ENCODE measurements around the gene HES7.
A peak's percentile ranks its signal among the peaks of the same experiment; 100 is the strongest.
"Not testable (repeated sequence)": the region's sequence is repeated elsewhere in the genome, so short reads cannot be mapped to it uniquely, and the experiment has no call there.

Gene HES7

DNA sequence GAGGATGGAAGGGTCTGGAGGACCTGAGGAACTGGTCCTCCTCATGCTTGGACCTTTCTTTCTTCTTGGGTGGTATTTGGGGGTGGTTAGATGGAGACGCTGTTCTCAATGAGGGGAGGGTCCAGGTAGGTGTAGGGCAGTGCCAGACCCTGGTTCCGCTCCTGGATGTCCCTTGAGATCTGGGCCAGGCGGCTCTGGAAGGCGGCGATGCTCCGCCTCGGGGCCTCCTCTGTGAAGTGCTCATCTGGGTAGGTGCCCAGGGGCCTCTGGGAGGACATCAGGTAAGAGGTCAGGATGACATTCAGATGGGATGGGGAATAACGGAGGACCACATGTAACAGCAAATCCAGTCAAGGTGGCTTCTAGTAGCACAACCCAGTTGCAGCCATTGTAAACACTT lies 27.4 kb downstream of the HES7 start:
- no peak for DNase-seq

DNA sequence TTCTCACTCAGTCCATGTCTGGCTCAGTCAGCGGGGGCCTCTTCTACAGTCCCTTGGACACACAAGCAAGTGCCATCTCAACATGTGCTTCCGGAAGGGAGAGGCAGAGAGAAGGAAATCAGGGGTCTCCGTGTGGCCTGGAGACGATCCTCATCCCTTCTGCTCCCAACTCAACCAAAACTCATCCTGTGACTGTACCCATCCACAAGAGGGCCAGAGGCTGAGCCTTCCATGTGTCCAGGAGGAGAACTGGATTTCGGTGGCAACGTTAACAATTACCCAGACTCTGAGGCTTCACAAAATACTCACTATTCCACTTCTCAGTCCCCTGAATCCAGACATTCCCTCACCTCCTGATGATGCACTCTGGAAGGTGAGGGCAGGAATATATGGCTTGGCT lies 28.5 kb downstream of the HES7 start:
- no peak for DNase-seq

DNA sequence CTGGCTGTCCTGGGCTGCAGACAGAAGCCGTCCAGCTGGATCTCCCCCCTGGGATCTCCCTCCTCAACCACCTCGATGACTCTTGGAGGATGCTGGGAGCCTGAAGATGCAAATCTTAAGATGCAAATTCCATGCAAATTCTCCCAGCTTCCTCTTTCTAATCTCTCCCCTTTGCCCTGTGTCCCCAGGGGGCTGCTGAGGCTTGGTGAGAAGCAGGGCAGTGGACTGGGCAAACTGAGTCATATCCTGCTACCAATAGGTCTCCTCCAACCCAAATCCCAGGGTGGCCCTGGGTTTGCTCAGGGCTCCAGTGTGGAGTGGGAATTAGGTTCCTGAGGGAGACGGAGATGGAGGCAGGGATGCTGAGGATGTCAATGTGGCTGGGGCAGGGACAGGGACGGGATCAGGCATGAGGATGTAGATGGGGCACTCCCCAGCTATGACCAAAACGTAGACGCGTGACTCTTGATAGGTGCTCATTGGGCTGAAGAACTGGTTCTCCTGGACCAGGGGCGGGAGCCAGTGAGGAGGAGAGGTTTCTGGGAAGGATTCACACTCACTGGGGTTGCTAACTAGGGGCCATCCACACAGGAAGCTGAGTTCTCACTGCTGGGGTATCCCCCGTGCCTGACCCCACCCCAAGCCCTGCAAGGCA lies 32.7 kb downstream of the HES7 start:
- no peak for DNase-seq

DNA sequence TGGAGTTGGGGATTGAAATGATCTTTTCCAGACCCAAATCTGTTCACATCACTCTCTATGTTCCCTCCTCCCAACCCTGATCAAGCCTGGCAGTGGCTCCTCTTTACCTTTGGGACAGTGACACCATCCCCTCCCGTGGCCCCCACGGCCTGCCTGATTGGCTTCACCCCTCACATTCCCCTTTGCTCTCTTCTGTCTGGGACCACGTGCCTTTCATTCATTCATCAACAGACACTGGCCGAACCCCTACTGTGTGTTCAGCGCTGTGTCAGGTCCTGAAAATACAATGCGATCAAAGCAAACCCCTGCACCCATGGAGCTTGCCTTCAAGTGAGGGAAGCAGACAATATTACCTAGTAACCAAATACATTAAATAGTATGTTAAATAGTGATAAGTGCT lies 34.2 kb downstream of the HES7 start:
- DNase-seq, result no peak

DNA sequence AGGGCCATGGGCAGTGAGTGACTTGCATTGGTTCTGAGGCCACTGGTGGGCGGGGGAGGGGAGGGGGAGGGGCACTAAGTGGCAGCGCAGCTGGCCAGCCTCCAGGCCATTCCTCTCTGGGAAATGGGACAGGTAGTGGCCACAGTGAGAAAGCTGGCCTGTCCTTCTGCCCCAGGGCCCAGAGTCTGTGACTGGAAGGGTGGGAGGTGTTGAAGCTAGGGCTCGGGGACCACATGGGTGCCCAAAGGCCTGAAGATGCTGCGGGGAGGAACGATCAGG lies 36.0 kb downstream of the HES7 start:
- no peak for DNase-seq

DNA sequence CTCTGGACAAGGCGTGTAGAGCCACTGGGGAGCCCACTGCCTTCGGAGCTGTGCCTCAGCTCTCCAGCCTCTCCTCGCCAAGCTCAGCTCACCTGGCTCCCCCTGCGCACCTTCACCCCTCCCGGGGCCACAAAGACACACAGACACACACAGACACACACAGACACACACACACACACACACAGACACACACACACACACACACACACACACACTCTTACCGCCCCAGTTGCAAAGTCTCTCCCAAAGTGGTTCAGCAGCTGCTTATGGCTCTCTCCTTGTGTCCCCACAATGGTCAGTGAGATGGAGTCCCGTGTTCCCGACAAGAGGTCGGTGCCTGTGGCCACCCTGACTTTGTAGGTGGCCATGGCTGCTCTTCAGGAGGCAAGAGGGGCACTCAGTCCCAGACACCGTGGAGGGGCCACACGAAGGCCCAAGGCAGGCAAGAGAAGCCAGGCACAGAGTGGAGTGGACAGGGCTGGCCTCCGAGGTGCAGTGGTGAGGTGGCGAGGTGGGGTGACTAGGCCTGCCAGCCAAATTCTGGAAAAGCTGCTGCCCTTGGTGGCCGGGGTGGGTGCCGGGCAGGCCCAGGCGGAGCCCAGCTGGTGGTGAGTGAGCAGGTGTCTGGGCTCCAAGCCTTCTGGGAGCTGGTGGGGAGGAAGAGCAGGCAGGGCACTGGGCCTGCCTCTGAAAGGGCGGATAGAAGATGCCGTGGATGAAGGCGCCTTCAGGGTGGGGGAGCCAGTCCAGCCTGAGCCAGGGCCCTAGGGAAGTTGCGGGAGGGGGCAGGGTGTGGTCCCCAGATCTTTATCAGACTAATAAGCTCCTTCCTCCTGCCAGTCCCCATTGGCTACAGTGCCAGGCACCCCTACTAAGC lies 36.6 kb downstream of the HES7 start, which contains the start of gene ALOX12B:
ALOX12B (minus strand) TSS at position 642 of the 877 bp plus-strand sequence; CDS start at position 368, 274 bp downstream.
- DNase-seq, result no peak

DNA sequence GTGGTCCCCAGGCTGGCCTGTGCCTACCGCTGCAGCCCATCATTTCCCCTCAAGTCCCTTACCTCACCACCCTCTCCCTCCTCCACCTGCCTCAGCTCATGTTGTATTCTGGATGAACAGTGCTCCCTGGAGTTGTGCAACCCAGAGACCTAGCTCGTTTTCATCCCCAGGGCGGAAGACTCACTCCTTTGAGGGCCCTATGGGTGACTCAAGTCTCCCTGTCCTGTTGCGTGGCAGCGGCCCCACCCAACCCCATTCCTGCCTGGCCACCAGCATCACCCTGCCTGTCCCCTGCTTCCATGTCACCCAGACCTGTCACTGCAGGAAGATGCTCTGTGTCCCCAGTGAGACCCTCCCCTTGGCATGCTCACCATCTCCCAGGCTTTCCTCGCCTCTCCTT lies 39.7 kb downstream of the HES7 start:
- DNase-seq, result no peak

DNA sequence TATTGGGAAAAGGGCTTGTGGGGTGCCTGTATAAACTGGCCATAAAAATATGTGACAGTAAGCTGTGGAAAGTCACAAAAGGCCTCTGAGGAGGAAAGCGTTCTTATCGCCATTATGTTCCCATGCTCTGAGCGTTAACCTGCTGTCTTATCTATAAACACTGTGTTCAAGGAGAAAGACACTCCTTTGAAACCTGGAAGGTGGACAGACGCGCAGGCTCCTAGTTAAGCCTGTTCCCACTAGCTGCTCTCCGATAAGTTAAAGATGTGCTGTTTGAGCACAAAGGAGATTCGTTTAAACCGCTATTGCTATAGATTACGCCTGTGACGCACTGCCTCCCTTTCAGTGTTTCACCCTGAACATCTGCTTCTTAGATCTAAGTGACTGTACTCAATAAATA lies 41.6 kb downstream of the HES7 start:
- DNase-seq, result no peak

DNA sequence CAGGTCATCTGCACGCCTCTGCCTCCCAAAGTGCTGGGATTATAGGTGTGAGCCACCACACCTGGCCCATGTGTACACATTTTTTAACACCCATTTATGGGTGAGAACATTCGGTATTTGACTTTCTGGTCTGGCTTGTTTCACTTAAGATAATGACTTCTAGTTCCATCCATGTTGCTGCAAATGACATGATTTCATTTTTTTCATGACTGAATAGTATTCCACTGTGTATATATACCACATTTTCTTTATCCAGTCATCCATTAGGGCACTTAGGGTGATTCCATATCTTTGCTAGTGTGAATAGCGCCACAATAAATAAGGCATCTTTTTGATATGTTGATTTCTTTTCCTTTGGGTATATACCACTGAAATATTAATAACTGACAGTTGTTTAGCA lies 42.0 kb downstream of the HES7 start:
- DNase-seq, result no peak

DNA sequence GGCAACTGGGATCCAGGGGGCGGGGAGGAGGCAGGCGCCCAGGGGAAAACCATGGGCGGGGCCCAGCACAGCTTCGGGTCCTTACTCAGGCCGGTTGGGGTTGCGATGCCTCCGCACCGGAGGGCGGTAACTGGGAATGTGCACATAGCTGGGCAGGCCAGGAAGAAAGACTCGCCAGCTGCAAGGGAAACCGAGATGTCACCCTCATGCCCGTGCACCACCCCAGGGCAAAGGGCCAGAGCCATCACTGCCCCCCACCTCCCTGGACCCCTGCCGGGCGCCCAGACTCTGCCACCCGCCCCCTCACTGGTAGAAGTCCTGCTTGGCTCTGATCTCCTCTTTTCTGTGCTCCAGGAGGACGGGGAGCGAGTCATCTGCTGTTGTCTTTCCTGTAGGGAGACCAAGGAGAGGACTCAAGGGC lies 43.1 kb downstream of the HES7 start:
- DNase-seq, result no peak

DNA sequence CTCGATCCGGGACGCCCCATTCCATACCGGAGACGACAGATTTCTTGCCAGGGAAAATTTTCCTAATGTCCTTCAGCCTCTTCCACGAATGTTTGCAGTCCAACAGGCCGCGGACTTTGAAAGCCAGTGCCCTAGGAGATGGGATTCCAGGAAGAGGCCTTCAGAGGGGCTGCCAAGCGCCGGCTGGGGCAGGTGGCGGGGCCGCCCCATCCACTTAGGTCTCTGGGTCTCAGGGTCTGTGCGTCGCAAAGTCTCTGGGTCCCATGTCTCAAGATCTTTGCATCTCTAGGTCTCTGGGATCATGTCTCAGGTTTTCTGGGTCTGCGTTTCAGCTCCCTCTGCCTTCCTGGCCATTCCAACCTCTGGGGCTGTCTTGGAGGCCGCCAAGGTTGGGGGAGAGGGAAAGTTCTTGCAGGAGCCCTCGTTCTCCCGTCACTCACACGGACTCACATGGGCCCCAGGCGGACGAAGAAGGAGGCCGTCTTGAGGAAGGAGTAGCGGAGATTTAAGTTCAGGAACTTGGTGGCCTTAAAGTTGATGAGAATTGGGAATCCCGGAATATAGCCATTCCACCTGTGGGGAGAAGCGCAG lies 43.6 kb downstream of the HES7 start:
- DNase-seq, result no peak

DNA sequence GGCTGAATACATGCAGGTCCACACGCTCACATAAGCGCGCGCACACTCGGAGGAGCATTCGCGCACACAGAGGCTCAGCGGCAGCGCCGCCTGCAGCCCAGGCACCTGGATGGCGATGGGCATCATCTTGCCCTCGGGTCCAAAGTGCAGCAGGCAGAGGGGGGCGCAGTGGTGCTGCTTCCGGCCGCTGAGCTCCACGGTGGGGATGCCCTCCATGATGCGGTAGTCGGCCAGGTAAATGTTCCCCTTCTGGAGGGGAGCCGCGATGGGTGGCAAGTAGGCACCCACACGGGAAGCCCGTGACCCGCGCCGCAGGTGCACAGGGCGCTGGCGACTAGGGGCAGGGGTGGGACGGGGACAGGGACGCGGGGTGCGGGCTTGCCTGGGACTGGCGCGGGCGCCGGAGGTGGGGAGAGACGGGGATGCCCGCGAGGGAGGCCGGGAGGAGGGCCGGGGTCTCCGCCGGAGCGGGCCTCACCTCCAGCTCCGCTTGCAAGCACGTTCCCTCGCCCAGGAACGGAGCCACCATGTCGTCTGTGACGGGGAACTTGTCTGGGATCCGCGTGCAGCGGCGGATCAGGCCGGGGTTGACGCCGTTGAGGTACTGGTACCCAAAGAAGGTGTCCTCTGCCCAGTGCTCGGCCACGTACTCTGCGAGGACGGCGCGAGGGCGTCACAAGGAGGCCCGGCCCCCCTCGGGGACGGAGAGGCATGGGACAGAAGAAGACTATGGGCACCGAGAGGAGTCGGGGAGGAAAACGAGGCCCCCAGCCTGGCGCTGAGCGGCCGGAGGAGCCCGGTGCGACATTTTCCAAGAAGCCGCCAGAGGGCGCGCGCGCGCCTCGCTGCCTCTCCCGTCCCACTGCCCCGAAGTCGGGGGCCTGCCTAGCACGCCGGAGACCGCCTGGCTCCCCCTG lies 44.4 kb downstream of the HES7 start:
- peak; percentile 79 for DNase-seq

DNA sequence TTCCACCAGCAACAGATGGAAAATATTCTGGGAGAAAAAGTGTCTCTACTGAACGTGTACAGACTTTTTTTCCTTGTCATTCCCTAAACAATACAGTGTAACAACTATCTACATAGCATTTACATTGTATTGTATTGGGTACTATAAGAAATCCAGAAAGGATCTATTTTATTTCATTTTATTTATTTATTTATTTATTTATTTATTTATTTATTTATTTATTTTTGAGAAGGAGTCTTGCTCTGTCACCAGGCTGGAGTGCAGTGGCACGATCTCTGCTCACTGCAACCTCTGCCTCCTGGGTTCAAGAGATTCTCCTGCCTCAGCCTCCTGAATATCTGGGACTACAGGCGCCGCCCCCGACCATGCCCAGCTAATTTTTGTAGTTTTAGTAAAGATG lies 46.0 kb downstream of the HES7 start:
- DNase-seq, result not testable (repeated sequence)

DNA sequence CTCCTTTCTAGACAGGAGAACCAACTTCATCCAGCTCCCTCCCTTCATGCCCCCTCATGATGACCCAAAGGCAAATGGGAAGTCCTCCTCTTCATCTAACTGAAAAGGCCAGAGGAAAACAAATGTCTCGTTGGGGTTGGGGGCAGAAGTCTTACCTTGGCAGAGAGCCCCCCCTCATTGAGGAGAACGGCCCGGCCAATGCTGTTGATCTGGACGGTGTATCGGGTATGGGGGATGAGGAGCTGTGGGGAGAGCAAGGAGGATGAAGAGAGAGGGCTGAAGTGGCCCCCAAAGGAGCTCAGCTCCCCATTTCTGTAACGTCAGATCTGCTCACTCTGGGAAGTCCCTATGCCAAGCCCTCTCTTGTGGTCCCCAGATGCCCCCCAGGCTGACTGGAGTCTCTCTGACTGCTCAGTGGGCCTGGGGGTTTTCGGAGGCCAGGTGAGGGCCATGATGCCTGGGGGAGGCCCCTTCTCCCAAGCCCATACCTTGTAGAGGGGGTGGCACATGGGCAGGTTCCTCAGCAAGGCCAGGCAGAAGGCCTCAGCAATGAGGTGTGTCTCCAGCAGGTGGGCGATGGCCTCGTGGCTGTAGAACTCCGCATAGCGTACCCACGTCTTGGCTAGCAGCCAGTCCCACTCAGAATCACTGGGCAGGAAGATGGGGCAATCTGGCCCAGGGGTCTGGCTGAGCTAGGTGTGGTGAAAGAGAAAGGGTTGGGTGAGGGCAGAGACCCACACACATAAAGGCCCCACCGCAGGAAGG lies 47.2 kb downstream of the HES7 start:
- no peak for DNase-seq

DNA sequence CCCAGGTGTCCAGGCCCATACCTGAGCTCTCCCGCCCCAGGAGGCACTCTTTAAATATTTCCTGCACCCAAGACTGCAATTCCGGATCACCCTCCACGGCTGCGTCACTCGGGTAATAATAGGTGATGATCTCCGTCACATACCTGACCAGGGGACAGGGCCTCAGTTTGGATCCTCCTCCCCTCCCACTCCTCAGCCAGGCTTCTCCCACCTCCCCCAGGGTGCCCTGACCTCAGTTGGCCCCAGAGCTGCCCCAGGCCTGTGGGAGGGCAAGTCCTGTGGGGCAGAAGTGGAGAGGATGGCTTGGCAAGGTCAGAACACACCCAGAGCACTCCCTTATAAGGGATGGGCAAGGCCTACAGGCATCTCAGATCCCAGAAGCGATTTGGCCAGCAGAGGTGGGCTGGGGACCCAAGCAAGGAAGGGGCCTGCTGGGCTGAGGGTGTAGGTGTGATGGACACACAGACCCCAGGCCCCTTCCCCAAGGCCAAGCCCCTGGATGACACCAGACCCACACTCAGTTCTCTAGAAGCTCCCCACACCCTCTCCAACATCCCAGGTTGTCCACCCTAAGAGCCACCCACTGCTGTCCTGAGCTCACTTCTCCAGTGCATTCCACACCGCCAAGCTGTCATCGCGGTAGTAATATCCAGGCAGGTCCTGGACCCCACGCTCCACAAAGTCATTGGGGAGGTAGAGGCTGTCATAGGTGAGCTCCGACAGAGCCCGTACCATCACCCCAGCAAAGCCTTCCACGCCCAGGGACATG lies 48.1 kb downstream of the HES7 start:
- DNase-seq, result no peak

DNA sequence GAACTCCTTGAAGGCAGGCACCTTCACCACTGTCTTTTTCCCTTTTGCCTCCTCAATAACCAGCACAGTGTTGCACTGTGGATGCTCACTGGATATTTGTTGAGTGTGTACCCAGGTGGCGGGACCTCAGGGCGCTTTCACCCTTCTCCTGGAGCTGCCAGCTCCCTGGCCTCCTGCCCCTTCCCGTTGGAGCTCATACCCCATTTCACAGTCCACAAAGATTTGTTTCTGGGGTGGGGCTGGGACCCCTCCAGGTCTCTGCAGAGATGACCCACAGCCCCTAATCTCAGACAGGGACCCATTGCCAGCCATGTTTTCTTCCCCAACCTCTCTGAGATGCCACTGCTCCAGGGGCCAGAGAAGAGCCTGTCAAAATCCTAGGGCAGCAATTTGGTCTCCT lies 48.8 kb downstream of the HES7 start:
- DNase-seq, result no peak

DNA sequence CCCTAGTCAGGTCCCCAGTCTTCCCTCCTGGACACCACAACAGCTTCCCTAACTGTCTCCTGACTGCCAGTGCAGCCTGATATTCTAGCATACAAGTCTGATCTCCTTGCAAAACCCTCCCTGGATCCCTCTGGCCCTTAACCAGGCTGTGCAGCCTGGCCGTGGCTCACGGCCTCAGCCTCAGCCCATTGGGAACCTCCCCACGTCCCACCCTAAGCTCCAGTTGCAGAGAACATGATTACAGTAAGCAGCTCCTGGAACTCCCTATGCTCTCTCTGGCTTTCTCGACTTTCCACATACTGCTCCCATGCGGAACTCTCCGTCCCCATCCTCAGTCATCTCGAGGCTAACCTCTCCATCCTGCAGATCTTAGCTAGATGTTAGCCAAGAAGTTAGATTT lies 49.4 kb downstream of the HES7 start:
- no peak for DNase-seq

DNA sequence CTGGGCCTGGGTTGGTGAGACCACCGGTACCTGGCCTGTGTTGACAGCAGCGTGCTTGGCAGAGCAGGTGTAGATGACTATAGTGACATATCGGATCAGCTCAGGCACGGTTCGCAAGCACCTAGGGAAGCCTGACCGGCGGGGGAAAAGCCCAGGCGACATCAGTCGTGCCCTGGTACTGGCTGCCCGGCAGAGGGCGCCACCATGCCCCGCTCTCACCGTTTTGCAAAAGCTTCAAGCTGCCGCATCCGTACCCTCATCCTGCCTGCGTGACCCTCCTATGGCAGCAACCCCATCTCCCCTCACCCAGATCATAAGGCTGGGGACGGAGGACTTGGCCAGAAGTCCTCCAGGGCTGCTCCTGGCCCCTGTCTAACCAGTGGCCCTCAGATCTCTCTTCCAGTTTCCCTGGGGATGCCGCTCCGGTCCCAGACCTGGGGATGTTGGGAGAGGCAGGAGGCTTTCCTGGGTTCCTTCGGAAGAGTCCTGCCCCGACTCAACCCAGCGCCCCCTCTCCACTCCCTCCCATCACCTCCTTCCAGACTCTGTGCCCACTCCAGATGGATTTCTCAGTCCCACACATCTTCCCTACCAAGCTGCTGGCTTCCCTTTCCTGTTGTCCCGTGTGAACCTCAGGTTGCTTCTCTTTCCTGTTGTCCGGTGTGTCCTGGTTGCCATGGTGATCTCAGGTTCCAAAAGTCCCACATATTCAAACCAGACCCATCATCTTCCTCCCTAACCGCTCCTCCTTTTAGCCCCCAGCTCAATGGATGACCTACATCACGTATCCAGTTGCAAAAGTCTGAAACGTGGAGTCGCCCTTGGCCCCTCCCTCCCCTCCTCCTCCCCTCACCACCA lies 50.0 kb downstream of the HES7 start:
- peak; percentile 67 for DNase-seq

DNA sequence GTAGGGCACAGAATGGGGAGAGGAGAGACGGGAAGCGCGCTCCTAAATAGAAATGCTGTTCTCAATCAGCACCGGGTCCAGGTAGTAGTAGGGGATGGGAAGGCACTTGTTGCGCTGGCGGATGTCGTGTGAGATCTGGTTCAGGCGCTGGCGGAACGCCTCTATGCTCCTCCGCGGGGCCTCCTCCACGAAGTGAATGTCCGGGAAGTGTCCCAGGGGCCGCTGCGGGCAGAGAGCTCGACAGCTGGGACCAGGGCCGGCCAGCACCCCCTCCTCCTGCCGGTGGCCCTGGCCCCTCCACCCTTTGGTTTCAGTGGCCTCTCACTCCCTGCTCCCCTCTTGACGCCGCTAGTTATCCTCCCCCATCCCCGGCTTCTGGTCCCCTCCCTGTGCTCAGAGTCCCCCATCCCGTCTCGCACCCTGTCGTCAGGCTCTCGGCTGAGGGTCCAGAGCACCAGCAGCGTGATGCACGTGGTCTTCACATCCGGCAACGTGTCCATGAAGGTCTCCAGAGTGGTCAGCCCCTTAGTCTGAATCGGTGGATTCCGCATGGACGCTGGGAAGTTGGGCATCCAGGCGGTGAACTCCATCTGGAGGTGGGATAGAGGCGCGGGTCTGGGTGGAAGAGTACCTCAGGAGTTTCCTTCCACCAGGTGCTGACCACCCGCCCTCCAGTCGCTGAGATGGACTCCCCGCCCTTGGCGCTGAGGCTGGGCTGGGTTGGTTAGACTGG lies 51.0 kb downstream of the HES7 start:
- DNase-seq, result no peak

DNA sequence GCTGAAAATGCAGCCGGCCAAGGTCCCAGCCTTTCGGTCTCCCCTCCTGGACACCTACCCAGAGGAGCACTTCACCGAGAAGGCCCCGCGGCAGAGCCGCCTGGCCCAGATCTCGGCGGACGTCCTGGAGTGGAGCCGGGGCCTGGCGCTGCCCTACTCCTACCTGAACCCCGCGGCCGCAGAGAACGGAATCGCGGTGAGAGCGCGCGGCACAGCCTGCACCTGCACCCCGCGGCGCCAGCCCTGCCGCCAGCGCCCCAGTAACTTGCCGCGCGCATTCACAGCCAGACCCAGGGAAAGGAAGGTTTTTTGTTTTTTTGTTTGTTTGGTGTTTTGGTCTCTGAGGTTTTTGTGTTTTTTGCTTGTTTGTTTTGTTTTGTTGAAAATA lies 51.6 kb downstream of the HES7 start:
- DNase-seq, result no peak
